HG03097 (cell line): ENCODE results near the gene HSPB2.

Experiments
- ATAC-seq: cut with Tn5 transposase; IDR thresholded peaks from one replicate; pipeline ENCODE4 v1.9.1; 2021; ENCODE audit not compliant: unreplicated experiment, low FRiP score

Gene HSPB2

DNA sequence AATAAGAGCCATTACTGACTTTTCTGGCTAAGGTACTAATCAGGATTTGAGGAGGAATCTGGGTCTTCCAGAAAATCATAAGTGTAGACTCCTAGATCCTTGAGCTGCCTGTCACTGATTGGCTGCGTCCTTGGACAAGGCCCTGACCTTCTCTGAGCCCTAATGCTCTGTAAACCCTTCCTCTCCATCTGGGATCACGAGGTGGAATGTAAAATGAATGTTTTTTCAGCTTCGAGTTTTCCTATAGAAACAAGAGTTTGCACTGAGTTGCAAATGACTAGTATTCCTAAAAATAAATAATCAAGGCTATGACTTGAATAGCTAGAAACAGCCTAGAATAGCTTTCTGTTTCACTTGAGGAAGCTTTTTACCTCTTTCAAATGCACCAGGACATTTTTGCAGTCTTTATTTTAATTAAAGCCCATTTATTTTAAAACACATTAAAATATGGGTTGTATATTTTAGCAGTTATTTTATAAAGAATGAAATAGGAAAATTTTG, 23.6 kb downstream of the HSPB2 start:
- ATAC-seq, result no peak

DNA sequence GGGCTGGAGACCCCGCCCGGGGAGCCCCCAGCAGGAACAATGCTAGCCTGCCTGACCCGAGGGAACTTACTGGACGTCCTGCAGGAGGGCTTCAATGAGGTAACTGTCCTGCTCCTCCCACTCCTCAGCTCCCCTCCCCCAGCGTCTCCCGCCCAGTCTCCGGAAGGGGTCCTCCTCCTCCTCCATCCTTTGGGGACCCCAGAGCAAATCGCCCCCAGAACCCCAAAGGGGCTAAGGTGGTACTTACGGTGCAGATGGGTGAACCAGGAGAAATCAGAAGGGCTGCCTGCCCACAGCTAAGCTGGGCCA, 24.9 kb downstream of the HSPB2 start:
- ATAC-seq, result no peak

DNA sequence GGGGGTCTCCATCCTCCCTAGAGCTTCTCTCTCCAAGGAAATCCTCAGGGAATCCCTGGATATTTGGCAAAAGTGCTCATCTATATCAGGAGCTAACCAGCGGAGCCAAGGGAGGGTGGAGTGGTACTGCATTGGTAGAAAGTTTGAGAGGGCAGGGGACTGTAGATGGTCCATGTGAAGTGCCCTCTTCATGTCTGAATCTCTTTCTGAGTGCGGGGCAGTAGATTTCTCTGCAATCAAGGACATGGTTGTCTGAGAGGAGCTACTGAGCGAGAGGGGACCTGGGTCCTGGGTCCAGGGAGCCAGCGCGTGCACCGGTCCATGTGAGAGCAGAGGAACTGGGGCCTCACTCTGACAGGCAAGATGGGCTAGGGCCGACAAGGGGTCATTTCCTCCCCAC, 25.3 kb downstream of the HSPB2 start:
- no peak for ATAC-seq

DNA sequence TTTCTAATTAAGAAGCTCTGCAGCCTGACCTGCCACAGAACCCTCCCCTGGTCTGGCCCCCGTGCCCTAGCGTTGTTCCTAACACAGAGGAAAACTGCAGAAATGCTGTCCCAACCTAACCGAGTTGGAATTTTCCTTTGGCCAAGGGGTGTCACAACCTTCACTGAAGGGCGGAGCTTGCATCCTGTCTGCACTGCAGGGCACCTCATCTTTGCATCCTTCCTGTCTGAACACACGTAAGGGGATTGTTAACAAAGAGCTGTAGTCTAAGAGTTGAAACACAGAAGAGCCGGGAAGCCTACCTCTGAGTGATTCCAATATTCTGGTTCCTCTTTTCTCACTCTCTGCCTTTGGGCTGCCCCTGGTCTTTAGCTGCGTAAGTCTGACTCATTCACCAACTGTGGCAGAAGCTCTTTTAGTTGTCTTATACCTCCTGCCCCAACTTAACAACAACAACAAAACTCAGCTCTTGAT, 26.2 kb downstream of the HSPB2 start:
- no peak for ATAC-seq

DNA sequence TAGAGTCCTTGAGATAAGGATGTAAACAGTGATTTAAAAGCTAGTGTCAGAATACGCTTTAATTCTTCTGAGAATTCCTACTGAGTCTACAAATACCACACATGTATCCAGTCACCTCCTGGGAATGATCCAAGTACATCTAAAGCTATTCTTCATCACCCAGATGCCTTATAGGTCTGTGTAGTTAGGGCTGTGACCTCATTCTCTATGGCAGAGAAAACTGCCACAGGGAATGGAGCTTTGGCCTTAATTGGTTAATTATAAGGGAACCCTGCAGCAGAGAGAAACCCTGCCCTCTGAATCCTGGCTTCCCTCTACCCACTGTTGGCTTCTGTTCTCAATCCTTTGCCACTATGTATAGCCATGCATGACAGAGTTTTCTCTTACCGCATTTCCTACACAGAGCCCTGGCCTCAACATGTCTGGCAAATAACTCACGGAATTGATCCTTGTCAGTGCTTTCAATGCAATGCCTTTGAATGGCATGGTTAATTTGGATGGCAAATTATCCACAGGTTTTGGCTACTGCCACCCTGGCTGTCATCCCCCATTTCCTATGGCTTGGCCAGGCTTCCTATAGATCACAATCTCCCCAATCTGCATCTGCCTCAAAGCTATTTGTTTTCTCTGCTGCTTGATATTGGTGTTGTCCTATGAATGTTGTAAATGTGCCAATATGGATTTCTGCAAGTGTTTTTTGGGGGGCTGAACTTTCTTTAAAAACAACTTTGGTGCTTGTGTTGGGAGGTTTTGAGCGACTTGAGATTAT, 27.5 kb downstream of the HSPB2 start:
- no peak for ATAC-seq

DNA sequence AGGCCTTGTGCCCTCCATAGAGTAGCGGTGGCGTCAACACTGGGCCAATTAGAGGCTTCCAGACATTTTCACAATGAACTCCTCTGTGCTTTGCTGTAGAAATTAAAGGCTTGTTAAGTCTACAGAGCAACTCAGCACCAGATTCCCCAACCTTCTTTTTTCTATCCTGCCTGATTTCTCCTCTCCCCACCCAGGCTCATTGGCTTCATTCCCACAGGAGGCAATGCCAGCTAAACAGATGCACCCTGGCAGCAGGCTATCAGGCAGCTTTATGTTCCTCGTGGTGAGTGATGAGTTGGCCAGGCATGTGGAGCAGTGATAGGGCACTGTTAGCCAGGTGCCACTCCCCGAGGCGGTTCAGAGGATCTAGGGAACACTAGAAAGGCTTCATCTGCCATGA, 29.4 kb downstream of the HSPB2 start:
- no peak for ATAC-seq

DNA sequence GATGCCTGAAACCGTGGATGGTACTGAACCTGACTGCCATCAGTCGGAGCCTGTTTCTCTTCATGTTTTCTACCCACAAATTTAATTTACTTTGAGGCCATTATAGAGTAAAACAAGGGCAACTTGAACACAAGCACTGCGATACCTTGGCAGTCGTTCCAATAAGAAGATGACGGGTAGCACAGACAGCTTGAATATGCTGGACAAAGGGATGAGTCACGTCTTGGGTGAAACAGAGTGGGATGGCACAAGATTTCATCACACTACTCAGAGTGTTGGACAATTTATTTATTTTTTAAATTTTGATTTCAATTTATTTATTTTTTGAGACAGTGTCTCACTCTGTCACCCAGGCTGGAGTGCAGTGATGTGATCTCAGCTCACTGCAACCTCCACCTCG, 30.3 kb downstream of the HSPB2 start:
- no peak for ATAC-seq

DNA sequence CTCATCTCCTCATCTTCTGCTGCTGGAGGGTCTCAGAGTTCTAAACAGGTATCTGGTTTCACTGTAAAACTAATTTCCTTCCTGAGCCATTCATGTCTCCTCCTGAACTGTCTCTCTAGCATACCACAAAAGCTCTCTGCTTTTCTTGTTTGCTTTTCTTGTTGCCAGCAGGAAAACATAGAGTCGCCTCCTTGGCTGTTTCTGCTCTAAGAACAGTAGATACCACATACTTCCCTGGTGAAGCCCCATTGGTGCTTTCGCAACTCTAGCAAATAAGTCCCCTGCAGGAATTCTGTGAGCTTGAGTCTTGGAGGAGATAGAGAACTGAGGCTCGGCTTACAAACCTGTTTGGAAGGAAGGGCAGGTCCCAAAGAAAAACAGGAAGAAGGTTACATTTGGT, 31.6 kb downstream of the HSPB2 start:
- no peak for ATAC-seq

DNA sequence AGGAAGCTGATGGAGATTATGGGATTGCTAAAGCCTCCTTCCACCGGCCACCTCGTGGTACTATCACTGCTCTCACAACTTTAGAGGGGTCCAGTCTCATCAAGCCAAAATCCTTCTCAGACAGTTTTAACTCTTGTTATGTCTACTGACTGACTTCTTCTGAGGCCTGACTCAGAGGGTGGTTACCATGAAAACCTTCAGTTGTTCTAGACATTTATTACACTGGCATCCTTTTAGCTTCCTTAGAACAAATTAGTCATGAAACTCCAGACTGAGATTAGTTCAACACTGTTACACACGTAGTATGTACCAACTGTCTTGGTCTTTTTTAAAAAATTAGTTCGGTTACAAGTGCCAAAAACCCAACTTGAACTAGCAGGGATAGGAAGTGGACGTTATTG, 32.1 kb downstream of the HSPB2 start:
- no peak for ATAC-seq

DNA sequence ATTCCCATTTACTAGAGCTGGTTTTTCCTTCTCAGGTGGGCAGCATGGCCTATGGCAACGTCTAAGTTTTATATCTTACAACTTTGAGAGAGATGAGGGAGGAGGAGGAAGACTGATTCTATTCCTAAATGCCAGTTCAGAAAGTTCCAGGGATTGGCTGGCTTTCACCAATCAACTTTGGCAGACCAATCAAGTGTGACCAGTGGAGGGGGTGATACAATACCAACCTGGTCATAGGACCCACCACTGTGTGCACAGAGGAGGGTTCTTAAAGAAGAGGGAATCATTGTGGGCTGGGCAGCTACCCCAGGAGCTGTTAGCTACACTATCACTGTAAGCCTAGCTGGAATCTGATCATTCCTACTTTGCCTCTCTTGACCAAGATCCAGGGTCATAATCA, 32.7 kb downstream of the HSPB2 start:
- ATAC-seq, result no peak

DNA sequence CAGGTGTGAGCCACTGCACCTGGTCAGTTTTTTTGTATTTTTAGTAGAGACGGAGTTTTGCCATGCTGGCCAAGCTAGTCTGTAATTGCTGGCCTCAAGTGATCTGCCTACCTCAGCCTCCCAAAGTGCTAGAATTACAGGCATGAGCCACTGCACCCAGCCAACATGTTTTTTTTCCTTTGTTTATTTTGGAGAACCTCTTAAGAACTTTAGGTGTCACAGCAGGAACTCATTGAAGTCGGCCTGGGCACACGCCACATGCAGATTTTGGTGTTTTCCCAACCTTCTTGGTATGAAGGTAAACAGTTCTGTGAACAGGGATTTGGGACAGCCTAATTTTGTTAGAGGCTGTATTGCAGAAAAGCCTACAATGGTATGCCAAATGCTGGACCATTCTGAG, 34.0 kb downstream of the HSPB2 start:
- ATAC-seq, result no peak

DNA sequence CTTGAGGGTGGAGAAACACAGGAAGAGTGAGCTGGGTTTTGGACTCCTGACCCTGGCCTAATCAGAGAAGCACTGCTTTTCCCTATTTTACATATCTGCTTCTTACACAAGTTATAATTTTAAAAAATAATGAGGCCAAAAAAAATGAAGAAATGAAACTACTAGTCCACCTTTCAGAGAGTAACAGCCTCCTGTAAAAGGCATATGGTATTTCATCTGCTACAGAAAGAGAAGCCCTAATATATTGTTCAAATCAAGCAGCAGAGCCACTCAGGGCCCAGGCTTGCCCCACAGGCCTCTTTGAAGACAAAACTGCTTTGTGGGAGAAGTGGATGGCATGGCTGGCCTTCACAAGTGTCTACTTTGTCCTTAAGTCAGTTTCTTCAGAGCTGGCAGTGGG, 34.6 kb downstream of the HSPB2 start:
- ATAC-seq, result no peak

DNA sequence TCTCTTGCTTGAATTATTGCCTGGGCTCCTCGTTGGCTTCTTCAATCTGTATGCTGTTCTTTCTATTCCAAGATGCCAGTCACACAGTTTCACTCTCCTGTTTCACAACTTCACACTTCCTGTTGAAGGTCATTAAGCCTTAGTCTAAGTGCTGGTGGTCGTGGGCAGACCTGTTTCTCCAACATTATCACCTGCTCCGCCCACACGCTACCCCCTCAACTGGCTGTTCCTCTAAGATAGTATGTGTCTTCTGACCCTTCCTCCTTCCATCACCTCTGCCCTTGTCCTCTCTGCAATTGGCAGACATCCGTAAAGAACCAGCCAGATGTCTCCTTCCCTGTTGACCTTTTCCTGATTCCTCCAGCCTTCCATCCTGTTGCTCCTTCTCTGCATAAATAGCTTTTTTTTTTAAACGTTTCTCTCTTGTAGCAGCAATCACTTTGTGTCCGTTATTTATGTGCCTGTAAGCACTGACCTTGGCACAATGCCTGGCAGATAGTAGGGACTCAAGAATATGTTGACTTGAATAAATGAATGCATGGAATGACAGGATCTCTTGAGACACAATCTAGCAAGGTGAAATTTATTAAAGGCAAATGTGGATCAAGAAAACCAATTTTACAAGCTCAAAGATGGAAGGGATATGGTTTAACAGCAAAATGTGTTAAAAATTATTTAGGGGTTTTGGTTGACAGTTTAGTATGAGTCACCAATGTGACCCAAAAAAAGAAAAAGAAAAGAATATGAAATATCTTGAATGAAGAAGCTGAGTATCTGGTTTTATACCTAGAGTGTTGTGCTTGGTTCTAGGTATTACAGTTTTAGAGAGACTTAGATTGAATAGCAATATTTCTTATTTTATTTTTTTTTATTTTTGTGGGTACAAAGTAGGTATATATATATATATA, 37.2 kb downstream of the HSPB2 start:
- no peak for ATAC-seq

DNA sequence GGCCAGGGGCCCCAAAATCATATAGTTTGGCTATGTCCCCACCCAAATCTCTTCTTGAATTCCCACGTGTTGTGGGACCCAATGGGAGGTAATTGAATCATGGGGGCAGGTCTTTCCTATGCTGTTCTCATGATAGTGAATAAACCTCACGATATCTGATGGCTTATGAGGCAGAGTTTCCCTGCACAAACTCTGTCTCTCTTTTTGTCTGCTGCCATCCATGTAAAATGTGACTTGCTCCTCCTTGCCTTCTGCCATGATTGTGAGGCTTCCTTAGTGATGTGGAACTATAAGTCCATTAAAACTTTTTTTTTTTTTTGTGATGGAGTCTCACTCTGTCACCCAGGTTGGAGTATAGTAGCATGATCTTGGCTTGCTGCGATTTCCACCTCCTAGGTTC, 39.0 kb downstream of the HSPB2 start:
- ATAC-seq, result no peak

DNA sequence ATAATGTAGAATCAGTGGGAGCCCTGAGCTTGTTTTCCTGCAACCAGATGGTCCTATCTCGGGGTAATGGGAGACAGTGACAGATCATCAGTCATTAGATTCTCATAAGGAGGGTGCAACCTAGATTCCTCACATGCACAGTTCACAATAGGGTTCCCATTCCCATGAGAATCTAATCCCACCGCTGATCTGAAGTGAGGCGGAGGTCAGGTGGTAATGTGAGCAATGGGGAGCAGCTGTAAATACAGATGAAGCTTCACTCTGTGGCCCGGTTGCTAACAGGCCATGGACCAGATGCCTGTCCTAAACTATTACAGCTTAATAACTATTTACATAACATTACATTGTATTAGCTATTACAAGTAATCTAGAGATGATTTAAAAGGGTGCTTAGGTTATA, 41.6 kb downstream of the HSPB2 start:
- ATAC-seq, result no peak

DNA sequence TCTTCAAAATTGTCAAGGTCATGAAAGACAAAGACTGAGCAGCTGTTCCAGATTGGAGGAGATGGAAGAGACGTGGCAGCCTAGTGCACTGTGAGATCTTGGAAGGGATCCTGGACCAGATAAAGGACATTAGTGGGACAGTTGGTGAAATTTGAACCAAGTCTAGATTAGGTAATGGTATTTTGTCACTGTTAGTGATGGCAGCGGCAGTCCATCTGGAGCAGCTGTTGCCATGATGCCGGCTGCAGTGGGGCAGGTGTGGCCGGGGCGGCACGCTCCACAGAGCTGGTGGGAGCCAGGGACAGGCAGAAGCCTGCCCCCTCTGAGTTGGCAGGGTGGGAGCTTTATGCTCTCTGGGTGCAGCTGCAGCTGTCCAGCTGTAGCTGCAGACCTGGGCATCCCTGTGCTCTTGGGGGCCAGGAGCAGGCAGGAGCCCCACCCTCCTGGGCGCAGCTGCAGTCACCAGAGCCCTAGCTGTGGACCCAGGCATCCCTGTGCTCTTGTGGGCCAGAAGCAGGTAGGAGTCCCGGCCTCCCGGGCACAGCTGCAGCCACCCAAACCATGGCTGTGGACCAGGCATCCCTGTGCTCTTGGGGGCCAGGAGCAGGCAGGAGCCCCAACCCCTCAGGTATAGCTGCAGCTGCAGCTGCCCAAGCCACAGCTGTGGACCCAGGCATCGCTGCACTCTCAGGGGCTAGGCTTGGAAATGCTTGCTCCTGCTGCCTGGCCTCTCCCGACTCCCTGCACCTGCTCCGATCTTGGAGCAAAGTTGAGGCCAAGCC, 45.3 kb downstream of the HSPB2 start:
- ATAC-seq, result no peak

DNA sequence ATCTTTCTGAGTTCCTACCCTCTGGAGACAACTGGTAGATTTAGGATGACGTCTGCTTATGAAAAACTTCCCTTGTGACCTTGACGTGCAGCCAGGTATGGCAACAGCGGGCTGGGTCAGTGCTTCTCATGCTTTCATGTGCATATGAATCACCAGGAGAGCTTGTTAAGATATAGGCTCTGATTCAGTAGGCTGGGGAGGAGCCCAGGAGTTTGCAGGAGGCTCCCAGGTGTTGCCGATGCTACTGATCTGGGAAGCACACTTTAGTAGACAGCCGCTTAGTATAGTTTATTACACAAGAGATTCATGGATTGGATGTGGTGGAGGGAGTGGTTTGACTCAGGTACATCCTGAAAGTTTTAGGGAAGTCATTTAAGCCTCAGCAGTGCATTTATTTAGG, 48.4 kb downstream of the HSPB2 start:
- no peak for ATAC-seq

DNA sequence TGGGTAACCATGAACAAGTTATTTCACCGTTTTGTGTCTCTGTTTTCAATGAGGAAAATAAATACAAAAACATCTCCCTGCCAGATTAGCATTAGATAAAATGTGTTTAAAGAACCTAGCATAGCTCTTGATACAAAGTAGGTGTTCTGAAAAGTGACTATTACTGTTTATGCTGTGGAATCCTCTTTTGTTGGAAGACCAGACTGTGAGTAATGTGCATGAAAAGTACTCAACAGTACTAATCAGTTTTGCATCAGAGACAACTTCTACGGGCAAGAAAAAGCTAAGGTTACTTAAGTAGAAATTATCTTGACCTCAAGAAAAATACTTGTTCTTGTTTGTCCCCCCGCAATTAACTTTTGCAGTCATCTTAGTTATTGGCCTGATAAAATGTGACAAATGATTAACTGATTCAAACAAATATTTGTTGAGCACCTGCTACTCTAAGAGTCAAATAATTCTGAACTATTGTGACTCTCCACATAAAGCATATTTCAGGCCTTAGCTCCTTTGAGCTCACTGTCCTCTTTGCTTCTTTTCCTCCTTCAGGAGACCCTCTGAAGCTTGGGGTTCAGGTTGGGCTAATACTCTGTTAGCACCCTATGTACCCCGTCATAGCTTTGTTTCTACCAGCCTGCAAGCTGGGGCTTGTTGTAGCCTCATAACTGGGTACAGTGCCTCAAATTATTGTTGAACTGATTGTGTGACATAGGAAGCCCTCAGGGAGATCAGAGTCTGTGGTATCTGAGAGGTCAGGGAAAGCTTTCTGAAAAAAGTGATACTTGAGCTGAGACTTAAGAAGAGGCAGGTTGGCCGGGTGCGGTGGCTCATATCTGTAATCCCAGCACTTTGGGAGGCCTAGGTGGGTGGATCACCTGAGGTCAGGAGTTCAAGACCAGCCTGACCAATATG, 49.1 kb downstream of the HSPB2 start:
- no peak for ATAC-seq
